Superior temporal gyrus (tissue), 1 donor: ENCODE data around the gene ADRA2C.

ENCODE experiments used
- DNase-seq: peaks from one replicate; pipeline ENCODE4 v3.0.0-alpha.2; 2016; ENCODE audit errors: extremely low spot score

ADRA2C gene

DNA sequence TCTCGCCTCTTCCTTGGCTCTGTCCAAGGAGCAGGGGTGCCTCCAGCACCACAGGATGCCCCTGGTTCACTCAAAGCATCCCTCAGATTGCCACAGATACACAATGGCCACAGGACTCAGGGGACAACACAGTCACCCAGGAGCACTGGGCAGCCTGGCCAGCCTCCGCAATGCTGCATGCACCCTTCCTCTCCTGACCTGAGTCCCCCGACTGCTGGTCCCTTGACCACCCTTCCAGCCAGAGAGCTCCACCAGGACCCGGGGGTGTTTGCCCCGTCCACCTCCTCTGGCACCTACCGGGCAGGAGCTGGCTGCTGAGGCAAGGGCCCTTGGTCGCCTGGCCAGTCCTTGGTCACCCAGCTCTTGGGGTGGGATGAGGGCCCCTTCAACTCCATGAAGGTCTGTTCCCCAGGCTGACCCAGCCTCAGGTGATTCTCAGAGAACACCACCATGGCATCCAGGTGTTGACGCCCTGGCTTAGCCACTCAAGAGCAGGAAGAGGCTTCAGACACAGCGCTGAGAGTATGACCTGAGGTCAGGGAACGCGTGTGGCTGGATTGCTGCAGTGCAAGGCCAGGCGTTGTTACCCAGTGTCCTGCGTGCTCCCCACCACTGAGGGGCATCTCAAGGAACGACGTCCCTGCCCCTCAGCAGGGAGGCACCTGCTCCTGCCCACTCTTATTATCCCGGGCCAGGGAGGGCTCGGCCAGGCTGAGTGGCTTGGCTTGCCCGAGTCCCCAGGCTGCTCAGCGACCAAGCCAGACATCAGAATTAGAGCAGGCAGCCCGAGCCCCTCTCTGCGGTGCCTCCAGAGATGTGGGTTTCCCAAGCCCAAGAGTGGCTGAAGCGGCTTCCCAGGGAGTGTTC, 10.2 kb downstream of the ADRA2C start:
- DNase-seq, result no peak

DNA sequence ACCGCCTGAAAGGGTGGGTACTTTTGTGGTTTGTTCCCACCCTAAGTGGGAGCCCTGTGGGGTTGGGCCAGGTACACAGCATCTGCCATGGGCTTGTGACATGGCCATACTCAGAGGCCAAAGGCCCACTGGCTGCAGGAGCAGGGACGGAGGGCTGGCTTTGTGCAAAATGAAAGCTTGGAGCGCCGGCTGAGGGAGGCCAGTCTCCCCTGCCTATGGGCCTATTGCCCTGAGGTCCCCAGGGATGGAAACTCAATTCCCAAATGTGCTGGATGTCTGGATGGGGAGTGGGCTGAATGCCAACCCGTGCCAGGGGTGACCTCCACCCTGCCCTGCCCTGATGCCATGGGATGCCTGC, 10.8 kb downstream of the ADRA2C start:
- DNase-seq, result no peak

DNA sequence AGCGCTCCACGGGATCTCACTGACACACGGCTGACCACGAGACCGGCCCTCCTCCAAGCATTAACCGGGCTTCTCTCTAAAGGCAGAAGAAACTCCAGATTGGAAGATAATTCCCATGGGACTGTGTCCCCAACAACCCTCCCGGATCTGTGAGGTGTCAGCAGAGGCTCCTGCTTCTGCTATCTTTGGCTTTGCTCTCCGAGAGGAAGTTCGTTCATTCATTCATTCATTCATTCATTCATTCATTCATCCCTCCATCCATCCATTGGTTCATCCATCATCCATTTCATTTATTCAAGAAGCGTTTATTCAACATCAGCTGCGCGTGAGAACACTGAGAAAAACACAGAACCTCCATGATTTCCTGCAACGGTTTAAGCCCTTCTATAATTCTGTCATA, 11.5 kb downstream of the ADRA2C start:
- DNase-seq, result no peak

DNA sequence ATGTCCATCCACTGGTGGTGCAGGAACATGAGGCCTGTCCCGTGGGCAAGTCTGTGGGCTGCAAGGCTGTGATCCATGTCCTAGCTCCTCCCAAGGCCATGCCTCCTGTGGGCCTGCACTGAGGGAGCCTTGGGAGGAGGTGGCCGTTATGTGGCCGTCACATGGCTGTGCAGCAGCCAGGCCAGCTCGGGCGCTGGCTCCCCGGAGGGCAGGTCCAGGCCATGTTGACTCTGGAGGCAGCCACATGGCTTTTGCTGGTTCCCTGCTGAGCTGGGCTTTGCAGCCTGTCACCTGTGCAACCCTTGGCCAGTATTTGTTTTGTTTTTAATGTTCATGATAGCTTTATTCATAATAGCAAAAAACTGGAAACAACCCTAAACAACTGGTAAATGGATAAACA, 13.3 kb downstream of the ADRA2C start:
- no peak for DNase-seq

DNA sequence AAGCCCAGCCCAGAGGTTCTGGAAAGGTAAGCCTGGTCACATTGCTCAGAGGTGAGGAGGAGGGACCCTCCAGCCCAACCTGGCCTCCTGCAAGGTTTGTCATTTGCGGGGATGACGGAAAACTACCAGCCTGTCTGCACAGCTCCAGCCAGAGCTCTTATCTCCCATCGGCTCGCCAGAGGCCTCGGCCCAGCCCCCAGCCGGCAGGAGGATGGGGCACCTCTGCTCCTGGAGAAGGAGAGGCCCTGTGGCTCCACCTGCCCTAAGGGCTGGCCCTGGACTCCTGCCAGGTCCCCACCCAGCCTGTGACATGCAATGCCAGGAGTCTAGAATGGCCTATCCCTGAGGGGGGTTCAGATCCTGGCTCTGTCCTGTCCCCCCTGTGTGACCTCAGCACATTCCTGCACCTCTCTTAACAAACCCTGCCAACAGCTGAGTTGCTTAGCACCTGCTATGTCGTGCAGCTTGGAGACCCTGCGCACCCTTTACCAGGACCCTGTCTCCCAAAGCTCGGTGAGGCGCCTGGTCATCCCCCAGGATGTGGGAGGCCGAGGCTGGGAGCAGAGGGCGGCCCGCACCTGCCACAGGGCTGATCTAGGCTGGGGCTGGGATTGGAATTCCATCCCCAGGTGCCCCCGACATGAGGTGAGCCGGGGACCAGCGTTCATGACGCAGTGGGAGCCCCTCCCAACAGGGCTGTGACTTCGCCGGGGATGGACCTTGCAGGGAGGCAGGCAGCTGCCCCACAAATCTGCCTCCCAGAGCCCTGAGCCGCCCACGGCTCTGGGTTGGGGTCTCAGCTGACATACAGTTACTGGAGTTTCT, 14.4 kb downstream of the ADRA2C start:
- DNase-seq, result no peak

DNA sequence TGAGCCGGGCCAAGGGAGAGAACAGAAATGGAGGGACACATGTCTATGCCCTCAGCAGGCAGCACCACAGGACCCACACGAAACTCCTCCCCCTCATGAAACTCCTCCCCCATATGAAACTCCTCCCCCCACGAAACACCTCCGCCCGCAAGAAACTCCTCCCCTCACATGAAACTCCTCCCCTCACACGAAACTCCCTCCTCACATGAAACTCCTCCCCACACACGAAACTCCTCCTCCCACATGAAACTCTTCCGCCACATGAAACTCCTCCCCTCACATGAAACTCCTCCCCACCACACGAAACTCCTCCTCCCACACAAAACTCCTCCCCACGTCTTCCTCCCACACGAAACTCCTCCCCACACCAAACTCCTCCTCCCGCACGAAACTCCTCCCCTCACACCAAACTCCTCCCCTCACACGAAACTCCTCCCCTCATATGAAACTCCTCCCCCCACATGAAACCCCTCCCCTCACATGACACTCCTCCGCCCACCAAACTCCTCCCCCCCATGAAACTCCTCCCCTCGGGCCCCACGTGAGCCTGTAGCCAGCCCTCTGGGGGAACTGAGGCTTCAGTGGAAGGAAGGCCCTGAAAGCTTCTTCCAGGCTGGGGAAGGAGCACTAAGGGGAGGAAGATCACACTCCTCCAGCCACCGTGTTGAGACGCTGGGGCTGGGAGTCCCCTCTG, 15.2 kb downstream of the ADRA2C start:
- no peak for DNase-seq

DNA sequence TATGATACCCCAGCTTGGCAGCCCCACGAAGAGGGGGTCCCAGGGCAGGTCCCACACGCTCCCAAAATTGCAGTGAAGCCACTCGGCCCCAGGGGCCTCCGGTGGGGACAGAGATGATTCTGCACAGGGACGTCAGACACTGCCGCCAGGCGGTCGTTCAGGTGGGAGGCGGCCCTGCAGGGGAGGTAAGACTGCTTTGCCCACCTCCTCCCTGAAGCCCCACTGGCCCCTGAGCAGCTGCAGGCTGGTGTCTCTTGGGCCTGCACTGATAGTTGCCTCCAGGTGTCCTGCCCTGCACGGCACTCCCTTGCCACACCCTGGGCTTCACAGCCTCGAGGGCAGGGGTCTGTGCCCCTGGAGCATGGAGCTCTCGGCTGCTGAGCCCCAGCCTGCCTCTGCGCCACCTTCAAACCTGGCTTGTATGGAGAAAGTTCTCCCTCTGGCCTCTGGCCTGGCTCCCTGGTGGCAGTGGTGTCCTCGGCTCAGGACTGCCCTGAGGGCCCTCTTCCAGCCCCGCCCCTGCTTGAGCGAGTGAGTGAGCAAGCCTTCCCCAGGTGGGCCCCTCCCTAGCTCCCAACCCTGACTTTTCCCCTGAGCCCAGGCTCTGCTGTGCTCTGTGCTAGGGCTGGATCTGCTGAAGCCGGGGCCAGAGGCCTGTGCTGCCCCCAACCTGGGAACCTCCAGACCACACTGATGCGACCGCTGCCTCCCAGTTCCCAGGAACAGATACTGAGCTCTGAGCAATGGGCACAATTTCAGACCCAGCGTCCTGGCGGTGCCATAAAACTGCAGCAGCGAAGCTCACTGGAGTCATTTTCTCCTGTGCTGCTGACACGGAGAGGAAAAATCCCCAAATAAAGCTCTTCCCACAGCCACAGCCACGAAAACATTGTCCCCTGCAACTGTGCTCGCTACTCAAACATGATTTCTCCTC, 16.1 kb downstream of the ADRA2C start:
- DNase-seq, result no peak

DNA sequence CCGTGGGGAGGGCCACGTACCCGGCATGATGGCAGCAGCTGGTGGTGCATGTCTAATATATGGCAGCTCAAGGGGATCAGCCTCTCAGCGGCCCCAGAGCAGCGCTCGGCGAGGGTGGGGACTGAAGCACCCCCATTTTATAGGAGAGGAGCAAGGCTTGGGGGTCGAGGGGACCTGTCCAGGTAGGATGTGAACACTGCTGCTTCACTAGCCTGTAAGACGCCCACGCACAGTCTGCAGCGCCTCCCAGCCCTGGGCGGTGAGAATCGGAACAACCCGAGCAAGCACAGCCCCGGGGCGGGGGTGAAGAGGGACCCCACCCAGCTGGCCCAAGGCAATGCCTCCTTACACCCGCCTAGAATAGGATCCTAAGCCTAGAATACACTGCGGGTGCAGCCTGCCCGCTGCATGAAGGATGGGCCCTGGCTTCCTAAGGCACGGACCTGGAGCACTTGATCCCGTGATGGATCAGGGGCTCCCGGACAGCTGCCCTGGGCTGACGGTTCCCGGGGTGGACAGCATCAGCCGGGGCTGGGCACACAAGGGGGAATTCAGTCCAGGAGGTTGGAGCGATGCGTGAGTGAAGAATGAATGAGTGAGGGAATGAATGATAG, 17.6 kb downstream of the ADRA2C start:
- DNase-seq, result no peak

DNA sequence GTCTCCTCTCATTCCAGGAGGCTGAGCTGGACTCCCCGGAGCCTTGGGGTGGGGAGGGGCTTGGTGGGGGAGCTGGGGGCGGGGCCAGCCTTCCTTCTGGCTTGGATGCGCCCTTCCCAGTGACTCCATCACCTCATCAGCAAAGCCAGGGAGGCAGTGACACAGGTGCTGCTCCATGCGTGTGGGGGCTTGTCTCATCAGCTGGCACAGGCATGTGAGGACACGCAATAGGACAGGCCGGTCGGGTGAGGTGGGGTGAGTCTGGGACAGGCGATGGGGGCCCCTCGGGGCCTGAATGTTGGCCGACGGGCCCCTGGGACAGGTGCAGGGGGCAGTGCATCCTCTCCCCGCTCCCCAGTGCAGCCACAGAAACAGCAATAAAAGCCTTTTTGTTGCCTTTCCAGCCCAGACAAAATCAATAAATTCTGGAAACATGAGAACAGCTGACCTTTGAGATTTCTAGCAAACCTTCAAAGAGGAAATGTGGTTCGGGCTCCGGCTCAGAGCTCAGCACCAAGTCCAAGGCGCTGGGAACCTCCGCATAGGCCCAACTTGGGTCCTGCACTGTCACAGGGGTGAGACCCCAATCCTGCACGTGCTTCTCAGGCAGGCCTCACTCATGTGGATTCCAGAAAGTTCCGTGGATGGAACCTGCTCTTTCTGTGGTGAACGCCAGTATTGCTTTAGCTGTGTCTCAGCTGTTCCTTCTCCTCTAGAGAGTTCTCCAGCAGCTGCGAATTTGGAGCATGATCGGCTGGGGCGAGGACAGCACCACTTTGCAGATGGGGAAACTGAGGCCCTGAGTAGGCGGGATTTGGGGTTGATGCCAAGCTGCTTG, 18.5 kb downstream of the ADRA2C start:
- no peak for DNase-seq

DNA sequence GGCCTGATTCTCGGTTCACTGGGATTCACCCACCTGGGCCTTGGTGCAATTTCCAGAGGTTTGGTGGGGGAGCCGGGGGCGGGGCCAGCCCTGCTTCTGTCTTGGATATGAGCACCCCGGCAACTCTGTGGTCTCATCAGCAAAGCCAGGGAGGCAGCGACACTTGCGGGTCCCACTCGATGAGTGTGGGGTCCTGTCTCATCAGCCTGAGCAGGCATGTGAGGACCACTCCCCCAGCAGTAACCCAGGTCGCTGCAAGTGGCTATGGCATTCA, 19.0 kb downstream of the ADRA2C start:
- DNase-seq, result no peak

DNA sequence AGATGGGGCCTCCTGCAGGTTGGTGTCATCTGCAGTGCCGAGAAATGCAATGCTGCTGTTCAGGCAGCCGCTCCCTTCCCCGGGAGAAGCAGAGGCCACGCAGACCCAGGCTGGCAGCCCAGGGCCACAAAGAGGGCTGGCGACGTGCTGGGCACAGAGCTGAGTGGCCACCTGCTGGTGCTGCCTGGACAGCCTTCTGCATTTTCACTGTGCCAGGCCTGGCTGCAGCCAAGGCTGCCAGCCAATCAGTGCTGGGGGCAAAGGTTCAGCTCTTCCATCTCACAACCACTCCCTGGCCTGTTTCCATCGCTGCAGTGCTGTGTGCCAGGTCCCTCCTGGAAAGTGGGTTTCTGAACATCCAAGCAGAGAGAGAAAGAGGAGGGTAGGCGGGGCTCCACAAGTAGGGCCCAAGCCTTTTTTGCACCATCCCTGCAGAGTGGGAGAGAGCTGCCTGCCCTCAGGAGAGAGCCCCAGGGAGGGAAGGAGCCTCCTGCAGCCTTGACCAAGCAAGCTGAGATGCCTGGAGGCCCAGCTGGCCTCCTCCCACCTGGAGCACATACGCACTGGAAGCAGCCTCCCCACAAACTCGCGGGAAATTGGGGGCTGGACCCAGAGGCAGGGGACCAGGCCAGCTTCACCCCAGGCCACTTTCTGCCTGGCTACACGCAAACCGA, 20.1 kb downstream of the ADRA2C start:
- DNase-seq, result peak; percentile 72

DNA sequence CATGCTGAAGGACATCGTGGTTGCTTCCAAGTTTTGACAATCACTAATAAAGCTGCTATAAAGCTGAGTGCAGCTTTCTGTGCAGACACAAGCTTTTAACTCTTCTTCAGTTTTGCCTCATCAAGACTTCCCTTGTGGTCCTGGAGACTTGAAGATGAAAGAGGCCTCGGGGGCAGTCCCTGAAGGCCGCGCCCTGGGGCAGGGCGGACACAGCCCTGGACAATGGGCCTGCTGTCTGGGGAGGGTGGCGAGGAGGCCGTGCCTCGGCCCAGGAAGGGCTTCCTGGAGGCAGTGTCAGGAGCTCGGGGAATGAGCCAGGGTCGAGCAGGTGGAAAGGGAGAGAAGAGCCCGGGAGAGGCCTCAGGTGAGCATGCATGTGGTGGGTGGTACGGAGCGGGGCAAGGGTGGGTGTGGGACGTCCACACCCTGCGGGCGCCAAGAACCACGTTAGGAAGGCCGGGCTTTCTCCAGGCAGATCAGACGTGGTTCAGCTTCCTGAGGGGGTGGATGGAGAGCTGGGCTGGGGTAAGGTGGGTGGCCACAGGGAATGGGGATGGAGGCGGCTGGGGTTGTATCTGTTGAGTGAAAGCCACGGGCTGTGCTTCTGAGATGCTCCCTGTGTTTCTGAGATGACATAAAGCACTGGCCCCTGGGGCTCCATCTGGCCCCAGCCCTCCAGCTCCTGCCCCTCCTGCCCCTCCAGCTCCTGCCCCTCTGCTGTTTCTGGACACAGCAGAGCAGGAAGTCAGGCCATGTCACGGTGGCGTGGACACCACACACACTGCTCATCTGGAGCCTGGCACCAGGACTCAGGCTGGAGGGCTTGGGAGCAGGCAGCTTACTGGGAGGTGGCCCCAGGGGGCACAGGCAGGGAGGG, 21.5 kb downstream of the ADRA2C start:
- no peak for DNase-seq

DNA sequence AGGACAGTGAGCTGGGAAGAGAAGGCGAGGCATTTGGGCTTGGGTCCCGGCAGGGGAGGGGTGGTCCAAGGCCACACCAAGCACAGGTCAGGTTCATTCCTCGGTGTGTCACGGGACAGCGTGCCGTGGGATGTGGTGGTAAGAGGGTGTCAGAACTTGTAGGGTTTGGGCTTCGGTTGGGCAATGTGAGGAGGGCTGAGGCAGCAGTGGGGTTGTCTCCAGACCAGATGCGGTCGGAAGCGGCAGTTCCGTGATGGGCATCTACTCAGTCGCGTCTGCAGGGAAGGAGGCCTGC, 22.1 kb downstream of the ADRA2C start:
- DNase-seq, result no peak

DNA sequence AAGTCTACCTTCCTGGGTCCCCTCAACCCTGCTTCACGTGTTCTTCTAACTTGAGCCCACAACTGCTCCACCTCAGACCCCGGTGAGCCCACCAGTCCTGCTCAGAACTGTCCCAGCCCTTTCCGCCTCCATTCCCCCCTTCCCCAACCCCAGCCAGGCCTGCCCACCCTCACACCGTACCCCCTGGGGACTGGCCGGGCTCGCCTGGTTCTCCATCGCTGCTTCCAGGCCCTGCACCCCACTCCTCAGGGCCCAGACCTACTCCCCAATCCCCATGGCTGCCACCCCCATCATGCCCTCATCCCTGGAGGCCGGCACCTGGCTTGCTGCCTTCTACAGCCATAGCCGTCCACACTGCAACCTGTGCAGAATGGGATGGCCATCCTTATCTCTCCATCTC, 23.4 kb downstream of the ADRA2C start:
- no peak for DNase-seq

DNA sequence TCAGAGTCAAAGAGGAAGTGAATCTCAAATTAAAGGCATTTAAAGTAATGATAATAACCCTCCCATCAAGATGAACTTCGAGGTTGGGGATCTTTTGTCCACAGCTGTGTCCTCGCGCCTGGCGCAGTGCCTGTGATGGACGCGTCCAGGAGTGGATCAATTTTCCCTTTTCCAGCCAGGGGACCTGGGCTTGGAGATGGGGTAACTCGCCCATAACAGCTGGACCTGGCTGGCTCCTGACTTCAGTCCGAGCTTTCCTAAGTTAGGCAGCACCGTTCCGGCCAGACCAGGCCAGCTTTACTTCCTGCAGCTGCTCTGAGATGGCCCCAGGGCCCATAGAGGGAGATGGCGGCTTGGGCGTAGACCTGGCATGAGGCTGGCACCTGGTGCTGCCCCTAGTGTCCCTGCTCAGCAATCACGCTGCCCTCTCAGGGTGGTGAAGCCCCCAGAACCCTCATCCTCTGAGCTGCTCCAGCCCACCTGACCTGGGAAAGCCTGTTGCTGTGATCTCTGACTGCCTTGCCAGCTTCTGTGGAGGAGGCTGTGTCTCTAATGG, 23.9 kb downstream of the ADRA2C start:
- DNase-seq, result no peak

DNA sequence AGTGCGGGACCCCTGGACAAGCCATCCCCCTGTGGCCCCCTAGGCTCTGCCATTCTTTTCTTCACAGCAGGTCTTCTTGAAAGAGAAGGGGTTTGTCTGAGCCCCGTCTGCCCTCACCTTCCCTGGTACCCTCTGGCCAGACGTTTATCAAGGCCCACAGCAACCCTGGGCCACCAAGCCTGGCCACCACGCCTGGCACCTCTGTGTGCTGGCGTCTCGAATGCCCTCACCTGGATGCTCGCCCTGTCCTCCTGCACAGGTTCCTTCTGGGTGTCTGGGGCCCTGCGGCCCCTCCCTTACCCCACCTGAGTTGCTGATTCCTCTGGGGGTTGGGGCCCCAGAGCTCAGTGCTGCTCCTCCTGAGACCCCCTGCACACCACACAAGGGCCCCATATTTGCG, 25.1 kb downstream of the ADRA2C start:
- no peak for DNase-seq

DNA sequence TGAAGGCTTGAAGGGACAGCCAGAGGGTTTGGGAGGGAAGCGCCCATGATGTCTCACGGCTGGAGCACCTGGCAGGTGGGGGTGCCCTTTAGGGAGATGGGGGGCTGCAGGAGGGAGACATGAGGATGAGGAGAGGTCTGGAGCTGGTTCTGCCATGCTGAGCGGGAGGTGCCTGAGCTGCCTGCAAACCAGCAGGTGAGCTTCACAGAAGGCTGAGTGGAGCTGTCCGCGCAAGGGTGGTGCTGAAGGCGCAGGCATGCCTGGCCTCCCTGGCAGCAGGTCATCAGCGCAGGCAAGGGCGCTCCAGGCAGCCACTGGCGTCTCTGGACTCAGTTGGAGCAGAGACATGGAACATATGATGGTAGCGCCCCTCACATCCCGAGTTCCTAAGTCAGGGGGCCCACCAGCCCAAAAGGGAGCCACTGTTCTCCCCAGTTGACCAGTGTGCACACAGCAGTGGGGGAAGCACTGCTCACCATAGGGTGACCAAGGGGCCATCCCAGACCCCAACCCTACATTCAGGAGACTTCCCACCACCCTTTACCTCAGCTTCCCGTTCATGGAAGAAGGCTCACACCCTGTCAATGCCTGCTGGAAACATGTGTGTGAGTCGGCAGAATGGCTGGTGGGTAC, 25.8 kb downstream of the ADRA2C start:
- DNase-seq, result no peak

DNA sequence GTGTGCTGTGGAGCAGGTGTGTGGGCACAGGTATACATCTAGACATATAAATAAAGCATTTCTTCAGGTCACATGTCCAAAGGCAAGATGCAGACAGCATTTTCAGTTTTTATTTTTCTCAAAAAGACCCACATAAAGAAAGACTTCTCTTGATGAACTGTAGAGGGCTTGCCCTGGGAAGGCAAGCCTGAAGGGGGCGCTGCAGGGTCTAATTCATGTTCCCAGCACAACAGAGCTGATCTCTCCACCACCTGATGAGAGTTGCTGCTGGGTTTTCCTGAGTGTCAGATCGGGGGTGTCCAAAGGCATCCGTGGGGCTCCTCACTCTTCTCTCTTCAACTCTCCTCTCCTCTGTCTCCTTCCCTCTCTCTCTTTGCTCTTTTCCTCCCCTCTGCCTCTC, 26.6 kb downstream of the ADRA2C start:
- no peak for DNase-seq
